ENCODE measurements around the gene PPM1B. TPM values are rescaled to one million over a fixed set of nuclear protein-coding genes. Genes with fewer than 3 reads are reported as not detected.
"Not testable (repeated sequence)": the region's sequence is repeated elsewhere in the genome, so short reads cannot be mapped to it uniquely, and the experiment has no call there.

PPM1B gene
- polyA plus RNA-seq, 2 donors: 16.9 to 17.6 TPM

- no peak overlapping the region for H3K27ac ChIP-seq (ENCODE audit: low read depth in 2 of 2, low read length in 1 of 2)
- H3K27me3 ChIP-seq (ENCODE audit: control insufficient read depth in 1 of 2, insufficient read depth in 2 of 2, low read length in 2 of 2): no peaks in the 10 kb centered on the region
- H3K4me3 ChIP-seq (ENCODE audit: low read depth in 1 of 2, low read length in 2 of 2): no peak overlapping the region
- no peaks in the 10 kb centered on the region for H3K4me1 ChIP-seq (ENCODE audit: control insufficient read depth in 2 of 2, insufficient read depth in 2 of 2, low read length in 1 of 2)
- no peaks in the 10 kb centered on the region for H3K36me3 ChIP-seq (ENCODE audit: control insufficient read depth in 2 of 2, insufficient read depth in 2 of 2, low read length in 1 of 2)
- 61 to 74% methylated on average over 3 of the region's 3 CpGs for WGBS, 2 donors
- peaks cover 0 to 2% of the 10 kb centered on the region in 2 donors for H3K9me3 ChIP-seq (ENCODE audit: control insufficient read depth in 2 of 2, insufficient read depth in 1 of 2, low read depth in 1 of 2, low read length in 1 of 2)
Observed at GRCh38 chr2:44250376-44250775, 81.7 kb downstream of the PPM1B start.

- H3K4me3 ChIP-seq (ENCODE audit: low read depth in 1 of 2, low read length in 2 of 2): no peak overlapping the region
- no peaks in the 10 kb centered on the region for H3K4me1 ChIP-seq (ENCODE audit: control insufficient read depth in 2 of 2, insufficient read depth in 2 of 2, low read length in 1 of 2)
- no peaks in the 10 kb centered on the region for H3K27me3 ChIP-seq (ENCODE audit: control insufficient read depth in 1 of 2, insufficient read depth in 2 of 2, low read length in 2 of 2)
- peaks cover 0 to 2% of the 10 kb centered on the region in 2 donors for H3K9me3 ChIP-seq (ENCODE audit: control insufficient read depth in 2 of 2, insufficient read depth in 1 of 2, low read depth in 1 of 2, low read length in 1 of 2)
- no peaks in the 10 kb centered on the region for H3K36me3 ChIP-seq (ENCODE audit: control insufficient read depth in 2 of 2, insufficient read depth in 2 of 2, low read length in 1 of 2)
- H3K27ac ChIP-seq (ENCODE audit: low read depth in 2 of 2, low read length in 1 of 2): no peak overlapping the region
- WGBS, 2 donors: 97 to 98% methylated on average over 2 of the region's 2 CpGs
Observed at GRCh38 chr2:44254023-44254422, 85.3 kb downstream of the PPM1B start.

GRCh38 chr2:44255704-44256103, 87.0 kb downstream of the PPM1B start:
- not testable (repeated sequence) for H3K36me3 ChIP-seq (ENCODE audit: control insufficient read depth in 2 of 2, insufficient read depth in 2 of 2, low read length in 1 of 2); H3K27me3 ChIP-seq (ENCODE audit: control insufficient read depth in 1 of 2, insufficient read depth in 2 of 2, low read length in 2 of 2); H3K4me1 ChIP-seq (ENCODE audit: control insufficient read depth in 2 of 2, insufficient read depth in 2 of 2, low read length in 1 of 2); H3K27ac ChIP-seq (ENCODE audit: low read depth in 2 of 2, low read length in 1 of 2); H3K9me3 ChIP-seq (ENCODE audit: control insufficient read depth in 2 of 2, insufficient read depth in 1 of 2, low read depth in 1 of 2, low read length in 1 of 2); H3K4me3 ChIP-seq (ENCODE audit: low read depth in 1 of 2, low read length in 2 of 2)
- WGBS, 2 donors: 89 to 97% methylated on average over 3 of the region's 3 CpGs

GRCh38 chr2:44257802-44258201, 89.1 kb downstream of the PPM1B start:
- 91 to 97% methylated on average over 1 of the region's 1 CpG for WGBS, 2 donors
- H3K4me1 ChIP-seq (ENCODE audit: control insufficient read depth in 2 of 2, insufficient read depth in 2 of 2, low read length in 1 of 2); H3K36me3 ChIP-seq (ENCODE audit: control insufficient read depth in 2 of 2, insufficient read depth in 2 of 2, low read length in 1 of 2); H3K27me3 ChIP-seq (ENCODE audit: control insufficient read depth in 1 of 2, insufficient read depth in 2 of 2, low read length in 2 of 2); H3K4me3 ChIP-seq (ENCODE audit: low read depth in 1 of 2, low read length in 2 of 2); H3K9me3 ChIP-seq (ENCODE audit: control insufficient read depth in 2 of 2, insufficient read depth in 1 of 2, low read depth in 1 of 2, low read length in 1 of 2); H3K27ac ChIP-seq (ENCODE audit: low read depth in 2 of 2, low read length in 1 of 2): not testable (repeated sequence)

GRCh38 chr2:44267269-44267795, 98.7 kb downstream of the PPM1B start:
- Histone ChIP-seq H3K36me3 (ENCODE audit: control insufficient read depth in 2 of 2, insufficient read depth in 2 of 2, low read length in 1 of 2) (no peaks in the 10 kb centered on the region), H3K9me3 (ENCODE audit: control insufficient read depth in 2 of 2, insufficient read depth in 1 of 2, low read depth in 1 of 2, low read length in 1 of 2) (no peaks in the 10 kb centered on the region), H3K27ac (ENCODE audit: low read depth in 2 of 2, low read length in 1 of 2) (no peak overlapping the region), H3K4me3 (ENCODE audit: low read depth in 1 of 2, low read length in 2 of 2) (no peak overlapping the region), H3K4me1 (ENCODE audit: control insufficient read depth in 2 of 2, insufficient read depth in 2 of 2, low read length in 1 of 2) (no peaks in the 10 kb centered on the region), H3K27me3 (ENCODE audit: control insufficient read depth in 1 of 2, insufficient read depth in 2 of 2, low read length in 2 of 2) (peaks cover 0 to 2% of the 10 kb centered on the region in 2 donors)
- WGBS, 2 donors: 86 to 87% methylated on average over 3 of the region's 3 CpGs

- peak overlapping the region in 1 of 2 donors; percentile 56 for H3K27ac ChIP-seq (ENCODE audit: low read depth in 2 of 2, low read length in 1 of 2)
- H3K36me3 ChIP-seq (ENCODE audit: control insufficient read depth in 2 of 2, insufficient read depth in 2 of 2, low read length in 1 of 2): no peaks in the 10 kb centered on the region
- H3K27me3 ChIP-seq (ENCODE audit: control insufficient read depth in 1 of 2, insufficient read depth in 2 of 2, low read length in 2 of 2): peaks cover 0 to 2% of the 10 kb centered on the region in 2 donors
- no peak overlapping the region for H3K4me3 ChIP-seq (ENCODE audit: low read depth in 1 of 2, low read length in 2 of 2)
- 73 to 76% methylated on average over 7 of the region's 7 CpGs for WGBS, 2 donors
- no peaks in the 10 kb centered on the region for H3K4me1 ChIP-seq (ENCODE audit: control insufficient read depth in 2 of 2, insufficient read depth in 2 of 2, low read length in 1 of 2)
- H3K9me3 ChIP-seq (ENCODE audit: control insufficient read depth in 2 of 2, insufficient read depth in 1 of 2, low read depth in 1 of 2, low read length in 1 of 2): no peaks in the 10 kb centered on the region
Observed at GRCh38 chr2:44267796-44268648, 99.3 kb downstream of the PPM1B start.

GRCh38 chr2:44269831-44270230, 101.2 kb downstream of the PPM1B start:
- H3K9me3 ChIP-seq (ENCODE audit: control insufficient read depth in 2 of 2, insufficient read depth in 1 of 2, low read depth in 1 of 2, low read length in 1 of 2): no peaks in the 10 kb centered on the region
- H3K27me3 ChIP-seq (ENCODE audit: control insufficient read depth in 1 of 2, insufficient read depth in 2 of 2, low read length in 2 of 2): peaks cover 0 to 2% of the 10 kb centered on the region in 2 donors
- no peaks in the 10 kb centered on the region for H3K4me1 ChIP-seq (ENCODE audit: control insufficient read depth in 2 of 2, insufficient read depth in 2 of 2, low read length in 1 of 2)
- H3K36me3 ChIP-seq (ENCODE audit: control insufficient read depth in 2 of 2, insufficient read depth in 2 of 2, low read length in 1 of 2): no peaks in the 10 kb centered on the region
- no peak overlapping the region for H3K27ac ChIP-seq (ENCODE audit: low read depth in 2 of 2, low read length in 1 of 2)
- H3K4me3 ChIP-seq (ENCODE audit: low read depth in 1 of 2, low read length in 2 of 2): no peak overlapping the region
- 59 to 62% methylated on average over 1 of the region's 1 CpG for WGBS, 2 donors

- H3K27ac ChIP-seq (ENCODE audit: low read depth in 2 of 2, low read length in 1 of 2): no peak overlapping the region
- H3K4me3 ChIP-seq (ENCODE audit: low read depth in 1 of 2, low read length in 2 of 2): no peak overlapping the region
- no peaks in the 10 kb centered on the region for H3K36me3 ChIP-seq (ENCODE audit: control insufficient read depth in 2 of 2, insufficient read depth in 2 of 2, low read length in 1 of 2)
- H3K4me1 ChIP-seq (ENCODE audit: control insufficient read depth in 2 of 2, insufficient read depth in 2 of 2, low read length in 1 of 2): no peaks in the 10 kb centered on the region
- 95 to 96% methylated on average over 7 of the region's 7 CpGs for WGBS, 2 donors
- no peaks in the 10 kb centered on the region for H3K9me3 ChIP-seq (ENCODE audit: control insufficient read depth in 2 of 2, insufficient read depth in 1 of 2, low read depth in 1 of 2, low read length in 1 of 2)
- peaks cover 0 to 2% of the 10 kb centered on the region in 2 donors for H3K27me3 ChIP-seq (ENCODE audit: control insufficient read depth in 1 of 2, insufficient read depth in 2 of 2, low read length in 2 of 2)
Observed at GRCh38 chr2:44271296-44271695, 102.6 kb downstream of the PPM1B start.

- Histone ChIP-seq H3K27me3 (ENCODE audit: control insufficient read depth in 1 of 2, insufficient read depth in 2 of 2, low read length in 2 of 2) (peaks cover 0 to 2% of the 10 kb centered on the region in 2 donors), H3K4me1 (ENCODE audit: control insufficient read depth in 2 of 2, insufficient read depth in 2 of 2, low read length in 1 of 2) (no peaks in the 10 kb centered on the region), H3K9me3 (ENCODE audit: control insufficient read depth in 2 of 2, insufficient read depth in 1 of 2, low read depth in 1 of 2, low read length in 1 of 2) (no peaks in the 10 kb centered on the region), H3K4me3 (ENCODE audit: low read depth in 1 of 2, low read length in 2 of 2) (no peak overlapping the region), H3K36me3 (ENCODE audit: control insufficient read depth in 2 of 2, insufficient read depth in 2 of 2, low read length in 1 of 2) (no peaks in the 10 kb centered on the region), H3K27ac (ENCODE audit: low read depth in 2 of 2, low read length in 1 of 2) (no peak overlapping the region)
- 60 to 62% methylated on average over 3 of the region's 3 CpGs for WGBS, 2 donors
Observed at GRCh38 chr2:44273076-44273475, 104.4 kb downstream of the PPM1B start.

- WGBS, 2 donors: 72 to 74% methylated on average over 2 of the region's 2 CpGs
- Histone ChIP-seq H3K27ac (ENCODE audit: low read depth in 2 of 2, low read length in 1 of 2) (no peak overlapping the region), H3K4me1 (ENCODE audit: control insufficient read depth in 2 of 2, insufficient read depth in 2 of 2, low read length in 1 of 2) (no peaks in the 10 kb centered on the region), H3K27me3 (ENCODE audit: control insufficient read depth in 1 of 2, insufficient read depth in 2 of 2, low read length in 2 of 2) (peaks cover 0 to 2% of the 10 kb centered on the region in 2 donors), H3K9me3 (ENCODE audit: control insufficient read depth in 2 of 2, insufficient read depth in 1 of 2, low read depth in 1 of 2, low read length in 1 of 2) (no peaks in the 10 kb centered on the region), H3K36me3 (ENCODE audit: control insufficient read depth in 2 of 2, insufficient read depth in 2 of 2, low read length in 1 of 2) (no peaks in the 10 kb centered on the region), H3K4me3 (ENCODE audit: low read depth in 1 of 2, low read length in 2 of 2) (no peak overlapping the region)
Observed at GRCh38 chr2:44273596-44273995, 104.9 kb downstream of the PPM1B start.

Measured in esophagus (tissue), 2 donors.